ENCODE measurements around the gene BMP6. TPM values are rescaled to one million over a fixed set of nuclear protein-coding genes. Genes with fewer than 3 reads are reported as not detected.

BMP6 gene
- polyA plus RNA-seq, 1 experiment: 0.06 TPM

DNA sequence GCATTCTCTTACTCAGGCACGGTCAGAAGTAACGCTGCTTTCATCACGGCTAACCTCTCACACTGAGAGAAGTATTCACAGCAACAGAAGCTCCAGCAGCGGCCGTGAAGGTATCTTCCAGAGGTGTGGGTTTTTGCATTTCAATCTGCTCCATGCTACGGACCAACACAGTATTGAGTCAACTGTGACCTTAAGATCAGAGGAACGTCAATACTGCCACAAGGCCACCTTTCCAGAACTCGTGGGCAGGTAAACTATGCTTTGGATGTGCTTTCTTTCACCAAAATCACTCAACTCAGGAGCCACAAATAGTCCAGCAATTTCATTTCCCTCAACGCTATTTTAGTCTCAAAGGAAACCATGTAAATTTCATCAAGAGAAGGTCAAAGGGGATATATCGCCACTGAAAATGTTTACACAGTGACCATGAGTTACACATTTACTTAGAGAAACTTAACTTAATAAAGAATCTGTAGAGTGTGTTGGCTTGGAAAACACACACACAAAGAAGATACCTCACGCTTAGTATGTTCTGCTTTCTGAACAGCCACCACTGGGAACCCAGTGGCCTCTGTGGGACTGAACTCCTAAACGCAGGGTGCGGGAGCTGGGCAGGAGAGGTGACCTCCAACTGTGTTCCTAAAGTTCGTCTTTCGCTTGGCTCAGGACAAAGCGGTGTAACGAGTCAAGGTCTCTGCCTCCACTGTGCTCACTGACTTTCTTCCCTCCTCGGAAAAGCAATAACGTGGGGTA, 156.8 kb downstream of the BMP6 start:
- Histone ChIP-seq H3K27me3 (ENCODE audit: control insufficient read depth, insufficient read depth, low read length) (no peaks in the 10 kb centered on the region), H3K4me3 (ENCODE audit: low read depth, low read length) (no peak overlapping the region), H3K36me3 (ENCODE audit: control insufficient read depth, insufficient read depth, low read length) (peaks cover 40% of the 10 kb centered on the region)
- TF ChIP-seq CTCF (IDR thresholded peaks at IDR 0.05; ENCODE audit: insufficient read depth, low read depth, low read length): no peak
- ChIA-PET POLR2A (no interaction called here), CTCF (no interaction called here)
- no peak for DNase-seq (ENCODE audit: low read depth)

DNA sequence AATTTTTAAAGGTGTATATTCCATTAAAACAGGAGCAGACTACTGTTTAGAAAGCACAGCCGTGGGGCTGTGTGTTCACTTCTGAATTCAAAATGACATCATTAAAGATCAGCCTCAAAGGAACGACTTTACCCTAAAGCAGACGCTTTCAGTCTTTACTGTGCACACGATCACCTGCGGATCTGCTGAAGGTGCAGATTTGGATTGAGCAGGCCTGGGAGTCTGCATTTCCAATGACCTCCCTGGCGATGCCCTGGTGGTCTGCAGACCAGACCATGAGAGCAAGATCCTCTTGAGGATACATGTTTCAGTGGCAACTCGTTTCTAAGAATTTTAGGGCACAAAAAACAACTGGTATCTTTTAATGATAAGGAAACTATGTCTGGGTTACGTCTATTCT, 157.5 kb downstream of the BMP6 start:
- no peak for TF ChIP-seq CTCF (IDR thresholded peaks at IDR 0.05; ENCODE audit: insufficient read depth, low read depth, low read length)
- Histone ChIP-seq H3K27me3 (ENCODE audit: control insufficient read depth, insufficient read depth, low read length) (no peaks in the 10 kb centered on the region), H3K4me3 (ENCODE audit: low read depth, low read length) (no peak overlapping the region), H3K36me3 (ENCODE audit: control insufficient read depth, insufficient read depth, low read length) (peaks cover 45% of the 10 kb centered on the region)
- no peak for DNase-seq (ENCODE audit: low read depth)
- ChIA-PET POLR2A (no interaction called here), CTCF (no interaction called here)

- CTCF ChIA-PET: no interaction called here
These were observed 160.2 kb downstream of the BMP6 start for GRCh38 chr6:7886132-7886531.

DNA sequence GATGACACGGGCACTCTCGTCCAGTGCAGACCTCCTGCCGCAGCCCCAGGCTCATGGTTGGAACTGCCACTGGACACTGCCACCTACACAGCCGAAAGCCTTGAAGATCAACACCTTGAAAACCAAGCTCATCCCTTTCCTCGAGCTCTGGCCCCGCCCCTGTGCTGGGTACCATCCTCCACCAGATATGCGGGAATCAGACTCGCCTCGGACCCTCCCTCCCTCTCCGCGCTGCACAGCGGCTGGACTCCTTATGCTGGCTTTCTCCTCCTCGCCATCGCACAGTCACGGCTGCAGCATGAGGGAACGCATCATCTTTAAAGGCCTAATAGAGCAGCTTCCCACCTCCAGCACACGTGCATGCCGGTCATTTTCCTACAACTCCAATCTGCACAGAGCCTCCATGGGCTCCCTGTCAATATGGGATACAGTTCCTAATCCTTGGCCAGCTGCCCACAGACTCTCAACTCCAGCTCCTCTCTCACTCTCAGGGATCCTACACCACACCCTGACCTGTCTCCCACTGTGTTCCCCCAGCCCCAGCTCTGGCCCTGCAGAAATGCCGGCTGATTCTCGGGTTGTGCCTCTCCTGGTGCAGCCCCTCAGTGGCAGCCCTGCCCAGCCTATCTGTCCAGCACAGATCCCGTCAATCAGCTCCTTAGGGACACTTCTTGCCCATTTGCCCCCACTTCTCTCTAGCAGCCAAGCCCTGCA, 161.5 kb downstream of the BMP6 start:
- DNase-seq (ENCODE audit: low read depth): no peak
- peaks cover 57% of the 10 kb centered on the region for H3K36me3 ChIP-seq (ENCODE audit: control insufficient read depth, insufficient read depth, low read length)
- H3K27me3 ChIP-seq (ENCODE audit: control insufficient read depth, insufficient read depth, low read length): no peaks in the 10 kb centered on the region
- ChIA-PET POLR2A (no interaction called here), CTCF (interaction anchor here (0.6 to 1.2 kb wide), 2 partner anchors 9 kb away, joined by 3 to 4 read pairs; no protein-coding TSS in a partner anchor)
- no peak for TF ChIP-seq CTCF (IDR thresholded peaks at IDR 0.05; ENCODE audit: insufficient read depth, low read depth, low read length)
- no peak overlapping the region for H3K4me3 ChIP-seq (ENCODE audit: low read depth, low read length)

More at GRCh38 chr6:7886132-7886531, 160.2 kb downstream of the BMP6 start:
- no peak for DNase-seq (ENCODE audit: low read depth)
- POLR2A ChIA-PET: no interaction called here
- no peak overlapping the region for H3K4me3 ChIP-seq (ENCODE audit: low read depth, low read length)
- no peak for TF ChIP-seq CTCF (IDR thresholded peaks at IDR 0.05; ENCODE audit: insufficient read depth, low read depth, low read length)
- peaks cover 58% of the 10 kb centered on the region for H3K36me3 ChIP-seq (ENCODE audit: control insufficient read depth, insufficient read depth, low read length)
- H3K27me3 ChIP-seq (ENCODE audit: control insufficient read depth, insufficient read depth, low read length): no peaks in the 10 kb centered on the region

DNA sequence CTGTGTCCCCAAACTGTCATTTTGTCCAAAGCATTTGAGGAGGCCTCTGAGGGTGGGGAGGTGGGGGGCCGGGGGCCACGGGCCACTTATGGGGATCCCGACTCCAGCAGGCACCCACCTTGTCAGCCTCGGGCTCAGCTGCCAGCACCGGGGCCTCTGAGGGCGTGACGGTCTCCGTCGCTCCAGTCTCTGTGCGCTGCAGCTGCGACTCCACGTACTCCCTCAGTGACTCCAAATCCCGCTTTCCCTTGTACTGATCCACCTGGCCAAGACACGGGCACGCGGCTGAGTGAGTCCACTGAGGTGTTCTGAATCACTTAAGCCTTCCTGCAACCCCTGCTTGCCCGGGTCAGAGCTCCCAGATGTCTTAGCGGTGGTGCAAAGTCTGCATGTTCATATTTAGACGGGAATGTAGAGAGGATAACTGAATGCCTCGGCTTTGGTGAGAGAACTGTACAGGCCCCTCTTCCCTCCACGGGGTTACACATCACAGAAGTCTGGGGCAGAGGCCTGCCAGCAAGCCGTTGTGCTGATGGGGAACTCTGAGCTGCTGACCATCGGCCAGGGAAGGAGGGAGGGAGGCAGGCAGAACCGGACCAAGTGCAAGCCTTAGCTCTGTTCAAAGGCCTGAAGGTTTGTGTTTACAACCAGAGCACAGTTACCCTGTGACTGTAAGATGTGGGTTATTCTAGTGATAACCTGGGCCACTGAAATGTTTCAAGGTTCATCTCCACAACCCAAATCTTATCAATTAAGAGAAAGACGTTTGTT, 162.9 kb downstream of the BMP6 start:
- no peak for DNase-seq (ENCODE audit: low read depth)
- ChIA-PET CTCF (no interaction called here), POLR2A (no interaction called here)
- peaks cover 56% of the 10 kb centered on the region for H3K36me3 ChIP-seq (ENCODE audit: control insufficient read depth, insufficient read depth, low read length)
- H3K27me3 ChIP-seq (ENCODE audit: control insufficient read depth, insufficient read depth, low read length): no peaks in the 10 kb centered on the region
- no peak for TF ChIP-seq CTCF (IDR thresholded peaks at IDR 0.05; ENCODE audit: insufficient read depth, low read depth, low read length)
- H3K4me3 ChIP-seq (ENCODE audit: low read depth, low read length): no peak overlapping the region
